Measurements from ENCODE around the gene MYG1. TPM values are rescaled to one million over a fixed set of nuclear protein-coding genes. Genes with fewer than 3 reads are reported as not detected.

MYG1 gene, protein sequence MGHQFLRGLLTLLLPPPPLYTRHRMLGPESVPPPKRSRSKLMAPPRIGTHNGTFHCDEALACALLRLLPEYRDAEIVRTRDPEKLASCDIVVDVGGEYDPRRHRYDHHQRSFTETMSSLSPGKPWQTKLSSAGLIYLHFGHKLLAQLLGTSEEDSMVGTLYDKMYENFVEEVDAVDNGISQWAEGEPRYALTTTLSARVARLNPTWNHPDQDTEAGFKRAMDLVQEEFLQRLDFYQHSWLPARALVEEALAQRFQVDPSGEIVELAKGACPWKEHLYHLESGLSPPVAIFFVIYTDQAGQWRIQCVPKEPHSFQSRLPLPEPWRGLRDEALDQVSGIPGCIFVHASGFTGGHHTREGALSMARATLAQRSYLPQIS
- 10 to 100 TPM; 30.9 to 33.8 TPM for total RNA-seq
- polyA plus RNA-seq (2013, experiment 1 of 2), result 44.1 TPM
- 41.8 TPM for polyA plus RNA-seq (2013, experiment 2 of 2)
- 0 to 0.32 (median 0.06) reads per million in 172 experiments for total RNA-seq

GRCh38 chr12:53299454-53300180 is at the start of gene MYG1:
MYG1 (plus strand) TSS chr12:53299695; CDS start chr12:53299738, 43 bp downstream.
- peak; percentile 68 to 94 (median 81) for DNase-seq
- peak within 1 kb of the TSS; percentile 90 for H3K4me3 ChIP-seq (ENCODE audit: low read length)
- CTCF ChIA-PET, result interaction anchor here (0.6 to 4.6 kb wide), 6 partner anchors 10 to 246 kb away, joined by 3 to 43 read pairs (median 6); partner anchors contain the start of gene AAAS
- Mint-ChIP-seq H3K36me3 (ENCODE audit: low read depth) (peaks cover 85% of the 10 kb centered on the region), H3K27ac (peak within 1 kb of the TSS; percentile 97), H3K27me3 (no peaks in the 10 kb centered on the region), H3K4me3 (peak within 1 kb of the TSS; percentile 99), H3K9me3 (no peaks in the 10 kb centered on the region), H3K4me1 (ENCODE audit: low read depth) (peaks cover 80% of the 10 kb centered on the region)
- peak within 1 kb of the TSS; percentile 44 for H3K27ac ChIP-seq (ENCODE audit: low read depth in 1 of 2, low read length in 2 of 2)
- peaks cover 30% of the 10 kb centered on the region for H3K36me3 ChIP-seq (ENCODE audit: insufficient read depth, low read length)
- no peaks in the 10 kb centered on the region for H3K9me3 ChIP-seq (ENCODE audit: control insufficient read depth in 1 of 2, insufficient read depth in 1 of 2, low read length in 2 of 2)
- intact Hi-C loops (cut with DNase I, micrococcal nuclease), result loop anchor here (1.0 to 5.0 kb wide), 2 partner anchors 22 to 292 kb away; partner anchors contain the start of genes AAAS (in 2 of the 2) and EIF4B (in 1 of the 2)
- no peaks in the 10 kb centered on the region for H3K27me3 ChIP-seq (ENCODE audit: control insufficient read depth in 1 of 2, insufficient read depth in 2 of 2, low read length in 2 of 2)
- TF ChIP-seq, protein P1, sequence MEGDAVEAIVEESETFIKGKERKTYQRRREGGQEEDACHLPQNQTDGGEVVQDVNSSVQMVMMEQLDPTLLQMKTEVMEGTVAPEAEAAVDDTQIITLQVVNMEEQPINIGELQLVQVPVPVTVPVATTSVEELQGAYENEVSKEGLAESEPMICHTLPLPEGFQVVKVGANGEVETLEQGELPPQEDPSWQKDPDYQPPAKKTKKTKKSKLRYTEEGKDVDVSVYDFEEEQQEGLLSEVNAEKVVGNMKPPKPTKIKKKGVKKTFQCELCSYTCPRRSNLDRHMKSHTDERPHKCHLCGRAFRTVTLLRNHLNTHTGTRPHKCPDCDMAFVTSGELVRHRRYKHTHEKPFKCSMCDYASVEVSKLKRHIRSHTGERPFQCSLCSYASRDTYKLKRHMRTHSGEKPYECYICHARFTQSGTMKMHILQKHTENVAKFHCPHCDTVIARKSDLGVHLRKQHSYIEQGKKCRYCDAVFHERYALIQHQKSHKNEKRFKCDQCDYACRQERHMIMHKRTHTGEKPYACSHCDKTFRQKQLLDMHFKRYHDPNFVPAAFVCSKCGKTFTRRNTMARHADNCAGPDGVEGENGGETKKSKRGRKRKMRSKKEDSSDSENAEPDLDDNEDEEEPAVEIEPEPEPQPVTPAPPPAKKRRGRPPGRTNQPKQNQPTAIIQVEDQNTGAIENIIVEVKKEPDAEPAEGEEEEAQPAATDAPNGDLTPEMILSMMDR (IDR thresholded peaks at IDR 0.05), result no peak
- POLR2A ChIA-PET, result interaction anchor here (0.7 to 8.4 kb wide), 11 partner anchors 11 to 139 kb away, joined by 3 to 109 read pairs (median 5); partner anchors contain the start of genes AAAS, CSAD, SP1 and ZNF740
- peak; percentile 59 for ATAC-seq (ENCODE audit: poor library complexity)
- peaks cover 64% of the 10 kb centered on the region for H3K4me1 ChIP-seq (ENCODE audit: insufficient read depth, low read length)

- peak; percentile 86 for ATAC-seq (ENCODE audit: poor library complexity)
- Mint-ChIP-seq H3K36me3 (ENCODE audit: low read depth) (peaks cover 16% of the 10 kb centered on the region), H3K4me1 (ENCODE audit: low read depth) (peaks cover 52% of the 10 kb centered on the region), H3K4me3 (peak overlapping the region; percentile 99), H3K27me3 (no peaks in the 10 kb centered on the region), H3K27ac (peak overlapping the region; percentile 93), H3K9me3 (no peaks in the 10 kb centered on the region)
- ChIA-PET CTCF (interaction anchor here (0.6 to 3.9 kb wide), 19 partner anchors 9 to 93 kb away, joined by 3 to 68 read pairs (median 4); partner anchors contain the start of genes ESPL1, PFDN5 and ZNF740), POLR2A (interaction anchor here (0.7 to 3.8 kb wide), 9 partner anchors 16 to 50 kb away, joined by 3 to 26 read pairs (median 6); partner anchors contain the start of genes ESPL1, ITGB7 and PFDN5)
- TF ChIP-seq, protein P1 (IDR thresholded peaks at IDR 0.05), result peak; percentile 57
- H3K27me3 ChIP-seq (ENCODE audit: control insufficient read depth in 1 of 2, insufficient read depth in 2 of 2, low read length in 2 of 2), result no peaks in the 10 kb centered on the region
- intact Hi-C loops (cut with DNase I, micrococcal nuclease), result loop anchor here (1.0 to 5.0 kb wide), 4 partner anchors 16 to 38 kb away; partner anchors contain the start of gene ESPL1 (in 1 of the 2)
- peaks cover 51% of the 10 kb centered on the region for H3K4me1 ChIP-seq (ENCODE audit: insufficient read depth, low read length)
- H3K36me3 ChIP-seq (ENCODE audit: insufficient read depth, low read length), result peaks cover 20% of the 10 kb centered on the region
- H3K9me3 ChIP-seq (ENCODE audit: control insufficient read depth in 1 of 2, insufficient read depth in 1 of 2, low read length in 2 of 2), result no peaks in the 10 kb centered on the region
- peak overlapping the region; percentile 89 for H3K4me3 ChIP-seq (ENCODE audit: low read length)
- peak; percentile 43 to 87 (median 65) for DNase-seq
- H3K27ac ChIP-seq (ENCODE audit: low read depth in 1 of 2, low read length in 2 of 2), result peak overlapping the region; percentile 50 to 74
These were observed 47.8 kb upstream of the MYG1 start for GRCh38 chr12:53251477-53252348.

All from CD4-positive, alpha-beta T cell (primary cell).